Measurements from ENCODE around the gene PSTPIP1. TPM values are rescaled to one million over a fixed set of nuclear protein-coding genes. Genes with fewer than 3 reads are reported as not detected.

PSTPIP1 gene
- polyA plus RNA-seq, 2 donors, result 2.5 to 3.6 TPM

DNA sequence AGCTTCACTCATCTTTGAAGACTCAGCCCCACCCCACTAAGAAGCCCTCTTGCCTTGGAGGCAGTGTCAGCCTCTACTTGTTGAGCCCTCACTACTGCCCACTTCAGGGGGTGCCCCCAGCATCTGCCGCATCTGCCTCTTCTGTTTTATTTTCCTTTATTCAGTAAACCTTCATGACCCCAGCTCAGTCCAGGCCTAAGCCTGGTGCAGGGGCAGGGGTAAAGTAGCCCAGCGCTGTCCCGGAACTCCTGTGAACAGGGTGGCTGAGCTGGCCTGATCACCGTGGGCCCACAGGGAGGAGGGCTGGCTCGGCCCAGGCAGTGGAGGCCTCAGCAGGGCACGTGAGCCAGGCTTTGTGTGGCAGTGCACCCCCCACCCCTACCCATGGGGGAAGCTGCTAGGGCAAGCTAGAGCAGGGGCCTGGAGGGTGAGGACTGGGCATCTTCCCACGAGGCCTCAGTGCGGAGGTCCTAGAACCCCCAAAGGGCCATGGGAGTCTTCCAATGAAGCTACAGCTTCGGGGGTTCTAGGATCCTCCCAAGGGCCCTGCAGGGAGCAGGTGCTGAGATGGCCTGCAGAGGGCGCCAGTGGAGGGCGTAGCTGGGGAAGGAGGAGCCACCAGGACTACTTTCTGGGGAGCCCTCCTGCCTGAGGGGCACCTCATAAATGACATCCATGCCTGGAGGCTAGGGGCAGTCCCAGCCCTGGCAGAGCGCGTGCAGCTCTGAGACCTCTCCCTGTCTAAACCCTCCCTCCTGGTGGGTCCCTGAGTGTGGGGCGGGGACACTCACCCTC is 40.0 kb downstream of the PSTPIP1 start:
- peaks cover 4 to 9% of the 10 kb centered on the region in 2 donors for H3K36me3 ChIP-seq (ENCODE audit: control insufficient read depth in 2 of 2, insufficient read depth in 2 of 2, low read length in 1 of 2)
- WGBS, 2 donors, result 62 to 69% methylated on average over 14 of the region's 14 CpGs
- peaks cover 4 to 14% of the 10 kb centered on the region in 2 donors for H3K4me1 ChIP-seq (ENCODE audit: control insufficient read depth in 2 of 2, insufficient read depth in 2 of 2, low read length in 1 of 2)
- no peaks in the 10 kb centered on the region for H3K27me3 ChIP-seq (ENCODE audit: control insufficient read depth in 1 of 2, insufficient read depth in 2 of 2, low read length in 2 of 2)
- H3K9me3 ChIP-seq (ENCODE audit: control insufficient read depth in 2 of 2, insufficient read depth in 1 of 2, low read depth in 1 of 2, low read length in 1 of 2), result no peaks in the 10 kb centered on the region
- H3K27ac ChIP-seq (ENCODE audit: low read depth in 2 of 2, low read length in 1 of 2), result no peak overlapping the region
- no peak overlapping the region for H3K4me3 ChIP-seq (ENCODE audit: low read depth in 1 of 2, low read length in 2 of 2)

DNA sequence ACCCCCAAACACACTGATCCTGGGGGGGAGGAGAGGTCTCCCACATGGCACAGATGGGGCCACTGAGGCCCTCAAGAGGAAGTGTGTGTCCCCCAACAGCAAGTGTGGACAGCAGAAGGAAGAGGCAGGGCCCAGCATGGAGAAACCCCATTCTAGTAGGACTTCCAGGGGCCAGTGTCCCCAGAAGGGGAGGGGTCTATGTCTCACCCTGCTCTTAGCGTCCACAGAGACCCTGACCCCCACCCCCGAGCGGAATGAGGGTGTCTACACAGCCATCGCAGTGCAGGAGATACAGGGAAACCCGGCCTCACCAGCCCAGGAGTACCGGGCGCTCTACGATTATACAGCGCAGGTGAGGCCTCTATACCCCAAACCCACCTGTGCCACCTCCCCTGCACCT is 40.7 kb downstream of the PSTPIP1 start:
- Histone ChIP-seq H3K36me3 (ENCODE audit: control insufficient read depth in 2 of 2, insufficient read depth in 2 of 2, low read length in 1 of 2) (peaks cover 4 to 9% of the 10 kb centered on the region in 2 donors), H3K27me3 (ENCODE audit: control insufficient read depth in 1 of 2, insufficient read depth in 2 of 2, low read length in 2 of 2) (no peaks in the 10 kb centered on the region), H3K4me3 (ENCODE audit: low read depth in 1 of 2, low read length in 2 of 2) (no peak overlapping the region), H3K9me3 (ENCODE audit: control insufficient read depth in 2 of 2, insufficient read depth in 1 of 2, low read depth in 1 of 2, low read length in 1 of 2) (no peaks in the 10 kb centered on the region), H3K27ac (ENCODE audit: low read depth in 2 of 2, low read length in 1 of 2) (no peak overlapping the region), H3K4me1 (ENCODE audit: control insufficient read depth in 2 of 2, insufficient read depth in 2 of 2, low read length in 1 of 2) (peaks cover 4 to 14% of the 10 kb centered on the region in 2 donors)
- 95 to 97% methylated on average over 9 of the region's 9 CpGs for WGBS, 2 donors

GRCh38 chr15:77035999-77036471 is 41.1 kb downstream of the PSTPIP1 start:
- H3K36me3 ChIP-seq (ENCODE audit: control insufficient read depth in 2 of 2, insufficient read depth in 2 of 2, low read length in 1 of 2), result peaks cover 4 to 9% of the 10 kb centered on the region in 2 donors
- H3K9me3 ChIP-seq (ENCODE audit: control insufficient read depth in 2 of 2, insufficient read depth in 1 of 2, low read depth in 1 of 2, low read length in 1 of 2), result no peaks in the 10 kb centered on the region
- WGBS, 2 donors, result 57 to 61% methylated on average over 13 of the region's 13 CpGs
- peaks cover 4 to 14% of the 10 kb centered on the region in 2 donors for H3K4me1 ChIP-seq (ENCODE audit: control insufficient read depth in 2 of 2, insufficient read depth in 2 of 2, low read length in 1 of 2)
- no peaks in the 10 kb centered on the region for H3K27me3 ChIP-seq (ENCODE audit: control insufficient read depth in 1 of 2, insufficient read depth in 2 of 2, low read length in 2 of 2)
- no peak overlapping the region for H3K27ac ChIP-seq (ENCODE audit: low read depth in 2 of 2, low read length in 1 of 2)
- H3K4me3 ChIP-seq (ENCODE audit: low read depth in 1 of 2, low read length in 2 of 2), result no peak overlapping the region

- no peaks in the 10 kb centered on the region for H3K27me3 ChIP-seq (ENCODE audit: control insufficient read depth in 1 of 2, insufficient read depth in 2 of 2, low read length in 2 of 2)
- H3K9me3 ChIP-seq (ENCODE audit: control insufficient read depth in 2 of 2, insufficient read depth in 1 of 2, low read depth in 1 of 2, low read length in 1 of 2), result no peaks in the 10 kb centered on the region
- no peak overlapping the region for H3K27ac ChIP-seq (ENCODE audit: low read depth in 2 of 2, low read length in 1 of 2)
- peaks cover 4 to 11% of the 10 kb centered on the region in 2 donors for H3K4me1 ChIP-seq (ENCODE audit: control insufficient read depth in 2 of 2, insufficient read depth in 2 of 2, low read length in 1 of 2)
- H3K4me3 ChIP-seq (ENCODE audit: low read depth in 1 of 2, low read length in 2 of 2), result no peak overlapping the region
- peaks cover 4 to 9% of the 10 kb centered on the region in 2 donors for H3K36me3 ChIP-seq (ENCODE audit: control insufficient read depth in 2 of 2, insufficient read depth in 2 of 2, low read length in 1 of 2)
- 89 to 93% methylated on average over 21 to 22 of the region's 22 CpGs for WGBS, 2 donors
Measured at GRCh38 chr15:77036537-77037387, 41.8 kb downstream of the PSTPIP1 start.

DNA sequence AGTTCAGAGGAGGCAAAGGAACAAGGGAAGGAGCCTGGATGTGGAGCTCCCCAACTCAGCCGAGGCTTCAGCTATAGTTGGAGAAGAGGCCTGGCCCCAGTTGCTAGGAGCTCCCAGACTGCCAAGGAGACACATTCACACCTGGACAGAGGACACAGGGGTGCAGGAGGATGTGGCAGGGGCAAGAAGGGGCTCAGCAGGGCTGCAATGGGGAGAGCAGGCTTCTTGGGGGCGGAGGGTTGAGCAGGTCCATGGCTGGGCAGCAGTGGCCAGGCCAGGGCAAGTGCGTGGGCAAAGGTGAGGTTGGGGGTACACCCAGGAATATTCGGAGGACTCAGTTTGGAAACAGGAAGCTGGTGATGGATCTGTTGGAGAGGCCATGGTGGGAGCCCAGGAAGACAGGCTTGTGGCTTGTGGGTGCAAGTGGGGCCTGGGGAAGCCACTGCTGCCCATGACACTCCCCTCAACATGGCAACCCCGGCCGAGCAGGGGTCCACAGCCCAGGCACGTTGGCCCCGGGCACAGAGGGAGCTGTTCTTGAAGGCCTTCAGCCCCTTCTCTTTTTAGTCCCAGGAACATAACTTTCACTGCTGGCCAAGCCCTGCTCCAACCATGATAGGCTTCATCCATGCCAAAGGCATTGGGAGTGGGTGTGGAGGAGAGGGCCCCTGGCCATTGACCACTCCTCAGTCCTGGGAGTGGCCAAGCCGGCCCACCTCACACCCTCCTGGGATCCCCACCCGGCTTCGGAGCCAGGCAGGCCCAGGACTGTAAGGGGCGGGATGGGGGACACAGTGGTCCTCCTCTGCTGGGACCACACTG is 42.7 kb downstream of the PSTPIP1 start:
- H3K36me3 ChIP-seq (ENCODE audit: control insufficient read depth in 2 of 2, insufficient read depth in 2 of 2, low read length in 1 of 2), result peaks cover 4 to 9% of the 10 kb centered on the region in 2 donors
- H3K9me3 ChIP-seq (ENCODE audit: control insufficient read depth in 2 of 2, insufficient read depth in 1 of 2, low read depth in 1 of 2, low read length in 1 of 2), result no peaks in the 10 kb centered on the region
- H3K4me3 ChIP-seq (ENCODE audit: low read depth in 1 of 2, low read length in 2 of 2), result no peak overlapping the region
- no peaks in the 10 kb centered on the region for H3K27me3 ChIP-seq (ENCODE audit: control insufficient read depth in 1 of 2, insufficient read depth in 2 of 2, low read length in 2 of 2)
- 92 to 94% methylated on average over 12 of the region's 12 CpGs for WGBS, 2 donors
- H3K27ac ChIP-seq (ENCODE audit: low read depth in 2 of 2, low read length in 1 of 2), result no peak overlapping the region
- peaks cover 4 to 11% of the 10 kb centered on the region in 2 donors for H3K4me1 ChIP-seq (ENCODE audit: control insufficient read depth in 2 of 2, insufficient read depth in 2 of 2, low read length in 1 of 2)

GRCh38 chr15:77038312-77039216 is 43.6 kb downstream of the PSTPIP1 start:
- Histone ChIP-seq H3K9me3 (ENCODE audit: control insufficient read depth in 2 of 2, insufficient read depth in 1 of 2, low read depth in 1 of 2, low read length in 1 of 2) (no peaks in the 10 kb centered on the region), H3K36me3 (ENCODE audit: control insufficient read depth in 2 of 2, insufficient read depth in 2 of 2, low read length in 1 of 2) (peaks cover 4 to 14% of the 10 kb centered on the region in 2 donors), H3K27me3 (ENCODE audit: control insufficient read depth in 1 of 2, insufficient read depth in 2 of 2, low read length in 2 of 2) (no peaks in the 10 kb centered on the region), H3K27ac (ENCODE audit: low read depth in 2 of 2, low read length in 1 of 2) (no peak overlapping the region), H3K4me3 (ENCODE audit: low read depth in 1 of 2, low read length in 2 of 2) (no peak overlapping the region), H3K4me1 (ENCODE audit: control insufficient read depth in 2 of 2, insufficient read depth in 2 of 2, low read length in 1 of 2) (peaks cover 4 to 11% of the 10 kb centered on the region in 2 donors)
- WGBS, 2 donors, result 90% methylated on average over 2 of the region's 10 CpGs; no CpG with 5 or more reads in 1 of the 2 donors

- WGBS, 2 donors, result no CpG with 5 or more reads among the region's 5 CpGs
- peaks cover 4 to 14% of the 10 kb centered on the region in 2 donors for H3K36me3 ChIP-seq (ENCODE audit: control insufficient read depth in 2 of 2, insufficient read depth in 2 of 2, low read length in 1 of 2)
- no peak overlapping the region for H3K27ac ChIP-seq (ENCODE audit: low read depth in 2 of 2, low read length in 1 of 2)
Measured at GRCh38 chr15:77039217-77039533, 44.2 kb downstream of the PSTPIP1 start.

DNA sequence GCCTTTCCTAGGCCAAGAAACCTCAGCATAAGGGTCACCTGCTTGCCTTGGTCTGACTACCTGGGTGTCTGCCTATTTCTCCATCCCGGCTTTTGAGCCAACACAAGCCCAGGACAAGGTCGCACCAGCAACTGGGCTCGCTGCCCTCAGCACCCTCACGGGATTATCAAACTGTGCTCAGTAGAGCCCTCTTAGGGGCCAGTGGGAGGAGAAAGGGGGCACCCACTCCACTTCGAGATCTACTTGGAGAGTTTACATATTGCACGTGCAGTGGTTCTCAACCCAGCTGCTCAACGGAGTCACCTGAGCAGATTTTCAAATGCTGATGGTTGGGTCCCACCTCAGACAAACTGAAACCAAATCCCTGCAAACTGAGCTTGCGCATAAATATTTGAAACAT is 44.9 kb downstream of the PSTPIP1 start:
- Histone ChIP-seq H3K4me1 (ENCODE audit: control insufficient read depth in 2 of 2, insufficient read depth in 2 of 2, low read length in 1 of 2) (peaks cover 4 to 16% of the 10 kb centered on the region in 2 donors), H3K27ac (ENCODE audit: low read depth in 2 of 2, low read length in 1 of 2) (no peak overlapping the region), H3K9me3 (ENCODE audit: control insufficient read depth in 2 of 2, insufficient read depth in 1 of 2, low read depth in 1 of 2, low read length in 1 of 2) (no peaks in the 10 kb centered on the region), H3K27me3 (ENCODE audit: control insufficient read depth in 1 of 2, insufficient read depth in 2 of 2, low read length in 2 of 2) (no peaks in the 10 kb centered on the region), H3K36me3 (ENCODE audit: control insufficient read depth in 2 of 2, insufficient read depth in 2 of 2, low read length in 1 of 2) (peaks cover 4 to 14% of the 10 kb centered on the region in 2 donors), H3K4me3 (ENCODE audit: low read depth in 1 of 2, low read length in 2 of 2) (no peak overlapping the region)
- no CpG with 5 or more reads among the region's 8 CpGs for WGBS, 2 donors

More at GRCh38 chr15:77039217-77039533, 44.2 kb downstream of the PSTPIP1 start:
- Histone ChIP-seq H3K4me1 (ENCODE audit: control insufficient read depth in 2 of 2, insufficient read depth in 2 of 2, low read length in 1 of 2) (peaks cover 4 to 13% of the 10 kb centered on the region in 2 donors), H3K9me3 (ENCODE audit: control insufficient read depth in 2 of 2, insufficient read depth in 1 of 2, low read depth in 1 of 2, low read length in 1 of 2) (no peaks in the 10 kb centered on the region), H3K27me3 (ENCODE audit: control insufficient read depth in 1 of 2, insufficient read depth in 2 of 2, low read length in 2 of 2) (no peaks in the 10 kb centered on the region), H3K4me3 (ENCODE audit: low read depth in 1 of 2, low read length in 2 of 2) (no peak overlapping the region)

Data from esophagus (tissue), 2 donors.